Endothelial cell of umbilical vein (primary cell): ENCODE data around the gene ANKHD1. TPM values are rescaled to one million over a fixed set of nuclear protein-coding genes. Genes with fewer than 3 reads are reported as not detected.

Source experiments
- BruUV-seq: library from RNA; stranded (reverse); fragments of 400-500 nt; replicated peaks from 2 replicates; lab custom pipeline; 2021; lab: Mats Ljungman, UMichigan
- CTCF ChIA-PET: fragments of 300-600, 350-600 bp; sonication (Branson Sonifier 250); formaldehyde crosslinking; loops from one replicate; lab custom pipeline; 2021; ENCODE audit warnings: antibody characterized with exemption, inconsistent platforms; lab: Charles Lee
- POLR2A ChIA-PET: fragments of 300-600, 350-600 bp; sonication (Branson Sonifier 250); formaldehyde crosslinking; loops from one replicate; lab custom pipeline; 2021; ENCODE audit warnings: antibody characterized with exemption, inconsistent platforms; lab: Charles Lee
- DNase-seq: peaks from one replicate; pipeline ENCODE4 v3.0.0-alpha.2; 2011; ENCODE audit warnings: low read depth, low spot score
- FAIRE-seq: peaks from 2 replicates; lab custom pipeline; 2011; peaks lifted over from hg19 to GRCh38; lab: Jason Lieb, UNC
- H2AFZ ChIP-seq: 2 replicates; pipeline ENCODE4 v1.6.0; 2012; ENCODE audit warnings: low read depth, low read length, control low read depth, inconsistent platforms
- H3K27ac ChIP-seq: 2 replicates; pipeline ENCODE4 v1.5.1; 2011; ENCODE audit warnings: low read depth, mild to moderate bottlenecking, control low read depth, low read length, moderate library complexity; ENCODE audit not compliant: insufficient read depth
- H3K27me3 ChIP-seq, 2 experiments: 2 replicates each; pipeline versions ENCODE4 v1.6.0 to v1.6.1; 2011; ENCODE audit warnings: low read length in 2 of 2, mixed read lengths in 1 of 2; ENCODE audit not compliant: control insufficient read depth in 2 of 2, insufficient read depth in 2 of 2
- H3K36me3 ChIP-seq, 2 experiments: 2 replicates in 1 of 2; 3 replicates in 1 of 2; pipeline ENCODE4 v1.5.1; 2011; ENCODE audit warnings: low read length in 2 of 2, mild to moderate bottlenecking in 1 of 2, moderate library complexity in 1 of 2; ENCODE audit not compliant: control insufficient read depth in 2 of 2, insufficient read depth in 2 of 2; ENCODE audit errors: extremely low read depth in 1 of 2
- H3K4me1 ChIP-seq: 3 replicates; pipeline ENCODE4 v1.5.1; 2011; ENCODE audit warnings: mild to moderate bottlenecking, low read length; ENCODE audit not compliant: control insufficient read depth, insufficient read depth; ENCODE audit errors: extremely low read depth
- H3K4me2 ChIP-seq: 2 replicates; pipeline ENCODE4 v1.6.1; 2011; ENCODE audit warnings: low read length, control low read depth, mixed read lengths; ENCODE audit not compliant: insufficient read depth
- H3K4me3 ChIP-seq, 3 experiments: fragments of 200-600 bp in 1 of 3; sonication (generic), shearing (Covaris generic) in 1 of 3; replicated peaks in 1 of 3; 2 replicates each; pipeline ENCODE4 v1.5.1; 2011 to 2016; ENCODE audit warnings: control low read depth in 3 of 3, low read length in 3 of 3, mild to moderate bottlenecking in 2 of 3, inconsistent platforms in 1 of 3, low read depth in 1 of 3, moderate library complexity in 1 of 3; ENCODE audit not compliant: insufficient read depth in 1 of 3
- H3K79me2 ChIP-seq: 2 replicates; pipeline ENCODE4 v1.6.0; 2012; ENCODE audit warnings: low read length, inconsistent platforms; ENCODE audit not compliant: control insufficient read depth, insufficient read depth
- H3K9ac ChIP-seq: replicated peaks from 2 replicates; pipeline ENCODE3; 2011; ENCODE audit warnings: low read length, control low read depth; ENCODE audit not compliant: insufficient read depth; ENCODE audit errors: extremely low read depth
- H3K9me1 ChIP-seq: replicated peaks from 3 replicates; pipeline ENCODE4 v1.6.0; 2011; ENCODE audit warnings: mild to moderate bottlenecking, low read length; ENCODE audit not compliant: control insufficient read depth, insufficient read depth; ENCODE audit errors: extremely low read depth
- H3K9me3 ChIP-seq: replicated peaks from 2 replicates; pipeline ENCODE4 v1.5.1; 2012; ENCODE audit warnings: low read length, inconsistent platforms; ENCODE audit not compliant: control insufficient read depth, insufficient read depth
- H4K20me1 ChIP-seq: replicated peaks from 2 replicates; pipeline ENCODE3; 2011; ENCODE audit warnings: mild to moderate bottlenecking, low read length; ENCODE audit not compliant: control insufficient read depth, insufficient read depth; ENCODE audit errors: extremely low read depth
- EZH2 ChIP-seq: IDR thresholded peaks from 2 replicates; pipeline ENCODE4 v1.6.1; 2012; ENCODE audit warnings: borderline replicate concordance, low read depth, mild to moderate bottlenecking, moderate library complexity, low read length, inconsistent platforms; ENCODE audit not compliant: severe bottlenecking
- FOS ChIP-seq: IDR thresholded peaks from 2 replicates; pipeline ENCODE4 v1.6.1; 2011; ENCODE audit warnings: mild to moderate bottlenecking, low read length, moderate library complexity, borderline replicate concordance; ENCODE audit not compliant: insufficient read depth
- GATA2 ChIP-seq: IDR thresholded peaks from 2 replicates; pipeline ENCODE4 v1.7.0; 2011; ENCODE audit warnings: low read depth, mild to moderate bottlenecking, moderate library complexity, mixed read lengths, low read length; ENCODE audit not compliant: insufficient read length, insufficient read depth
- JUN ChIP-seq: IDR thresholded peaks from 2 replicates; pipeline ENCODE4 v1.6.1; 2011; ENCODE audit warnings: borderline replicate concordance, low read depth; ENCODE audit not compliant: insufficient read length, insufficient read depth
- MAX ChIP-seq: IDR thresholded peaks from 2 replicates; pipeline ENCODE4 v1.6.1; 2011; ENCODE audit not compliant: insufficient read depth, insufficient read length
- MYC ChIP-seq: IDR thresholded peaks from one replicate; pipeline ENCODE4 v1.6.1; 2011; ENCODE audit warnings: mild to moderate bottlenecking, low read depth, low read length
- POLR2A ChIP-seq: IDR thresholded peaks from 2 replicates; pipeline ENCODE4 v1.6.1; 2012; ENCODE audit warnings: low read depth, mild to moderate bottlenecking, control low read depth, low read length
- POLR2AphosphoS5 ChIP-seq: IDR thresholded peaks from 2 replicates; pipeline ENCODE4 v1.6.1; 2012; ENCODE audit warnings: low read depth, mild to moderate bottlenecking, control low read depth, low read length, moderate library complexity; ENCODE audit not compliant: insufficient read depth
- dilution Hi-C: fragments of 300-500 bp; cut with MboI; formaldehyde crosslinking; loops from one replicate; pipeline ENCODE4 v1.15.0; 2019; ENCODE audit warnings: low sequenced_read_pairs; ENCODE audit not compliant: extremely low pct_ligation_motif_present
- intact Hi-C: fragments of 100-400 bp; cut with micrococcal nuclease; formaldehyde crosslinking; loops from one replicate; pipeline ENCODE4 v1.10.0; 2022
- polyA plus RNA-seq, 4 experiments: library from polyadenylated mRNA; depleted of rRNA in 3 of 4; stranded (reverse) in 3 of 4; unstranded in 1 of 4; fragments of >200 nt; gene quantifications; 2 replicates each; pipeline versions ENCODE4 v1.2.1 to v1.2.3, GENCODE V29; 2011 to 2012; ENCODE audit warnings: missing spikeins in 1 of 4
- total RNA-seq: library from RNA; stranded (reverse); gene quantifications from 2 replicates; pipeline ENCODE4 v1.2.3, GENCODE V29; 2021
- TF ChIP-seq, protein P1 (sequence below), 2 donors: IDR thresholded peaks; 1 replicate in 1 of 2; 2 replicates in 1 of 2; pipeline ENCODE4 v1.5.1; 2011; ENCODE audit warnings: low read length in 2 of 2, mild to moderate bottlenecking in 2 of 2, moderate library complexity in 2 of 2, control low read depth in 1 of 2, inconsistent platforms in 1 of 2, low read depth in 1 of 2; ENCODE audit not compliant: insufficient read depth in 1 of 2; ENCODE audit errors: extremely low read depth in 1 of 2

Gene ANKHD1
- total and polyA plus RNA-seq, 2 donors (not counting 3 experiments of a cell fraction or from before 2014, with no cell fraction given) = 56.1 to 87.0 TPM

GRCh38 chr5:140565780-140566095 is 164.1 kb downstream of the ANKHD1 start:
- Histone ChIP-seq H3K27ac (no peak overlapping the region), H3K4me3 (peak overlapping the region in 1 of 3 experiments; percentile 84), H3K9me1 (no peaks in the 10 kb centered on the region), H3K79me2 (peaks cover 9% of the 10 kb centered on the region), H3K4me2 (peak overlapping the region; percentile 94), H3K9ac (no peak overlapping the region), H3K27me3 (no peaks in the 10 kb centered on the region), H3K4me1 (peaks cover 8% of the 10 kb centered on the region), H4K20me1 (no peaks in the 10 kb centered on the region), H2AFZ (no peak overlapping the region), H3K9me3 (no peaks in the 10 kb centered on the region), H3K36me3 (peaks cover 3 to 24% of the 10 kb centered on the region in 2 experiments)
- intact Hi-C loops = loop anchor here (2.0 kb wide), 1 partner anchor 31 kb away; no protein-coding TSS in a partner anchor
- dilution Hi-C loops = no loop called here
- ChIA-PET POLR2A (interaction anchor here (0.9 kb wide), 1 partner anchor 125 kb away, joined by 4 read pairs; the partner anchor contains the start of genes HARS1 and HARS2), CTCF (interaction anchor here (1.0 to 3.3 kb wide), 4 partner anchors 18 to 73 kb away, joined by 4 to 22 read pairs (median 8); partner anchors contain the start of genes CD14, EIF4EBP3 and TMCO6)
- DNase-seq (no peak), FAIRE-seq (no peak)
- no peak for TF ChIP-seq EZH2
- no peak for TF ChIP-seq MAX
- TF ChIP-seq, protein P1, sequence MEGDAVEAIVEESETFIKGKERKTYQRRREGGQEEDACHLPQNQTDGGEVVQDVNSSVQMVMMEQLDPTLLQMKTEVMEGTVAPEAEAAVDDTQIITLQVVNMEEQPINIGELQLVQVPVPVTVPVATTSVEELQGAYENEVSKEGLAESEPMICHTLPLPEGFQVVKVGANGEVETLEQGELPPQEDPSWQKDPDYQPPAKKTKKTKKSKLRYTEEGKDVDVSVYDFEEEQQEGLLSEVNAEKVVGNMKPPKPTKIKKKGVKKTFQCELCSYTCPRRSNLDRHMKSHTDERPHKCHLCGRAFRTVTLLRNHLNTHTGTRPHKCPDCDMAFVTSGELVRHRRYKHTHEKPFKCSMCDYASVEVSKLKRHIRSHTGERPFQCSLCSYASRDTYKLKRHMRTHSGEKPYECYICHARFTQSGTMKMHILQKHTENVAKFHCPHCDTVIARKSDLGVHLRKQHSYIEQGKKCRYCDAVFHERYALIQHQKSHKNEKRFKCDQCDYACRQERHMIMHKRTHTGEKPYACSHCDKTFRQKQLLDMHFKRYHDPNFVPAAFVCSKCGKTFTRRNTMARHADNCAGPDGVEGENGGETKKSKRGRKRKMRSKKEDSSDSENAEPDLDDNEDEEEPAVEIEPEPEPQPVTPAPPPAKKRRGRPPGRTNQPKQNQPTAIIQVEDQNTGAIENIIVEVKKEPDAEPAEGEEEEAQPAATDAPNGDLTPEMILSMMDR (IDR thresholded peaks at IDR 0.05; ENCODE audit: extremely low read depth in 1 of 2, insufficient read depth in 1 of 2, low read depth in 1 of 2, low read length in 2 of 2) = no peak
- TF ChIP-seq POLR2A = no peak
- TF ChIP-seq MYC = no peak
- TF ChIP-seq POLR2AphosphoS5 = no peak
- no peak for TF ChIP-seq GATA2
- no peak for TF ChIP-seq JUN
- TF ChIP-seq FOS = no peak
- BruUV-seq = no TSS peak
